ENCODE measurements around the gene ZNF77.
"Not testable (repeated sequence)": the region's sequence is repeated elsewhere in the genome, so short reads cannot be mapped to it uniquely, and the experiment has no call there.

The ZNF77 gene

GRCh38 chr19:2917275-2918184 lies 27.2 kb downstream of the ZNF77 start:
- DNase-seq (ENCODE audit: low read depth): no peak

GRCh38 chr19:2912306-2912705 lies 32.5 kb downstream of the ZNF77 start:
- DNase-seq (ENCODE audit: low read depth): no peak

GRCh38 chr19:2906631-2907195 lies 38.1 kb downstream of the ZNF77 start:
- no peak for DNase-seq (ENCODE audit: low read depth)

GRCh38 chr19:2905918-2906519 lies 38.8 kb downstream of the ZNF77 start:
- no peak for DNase-seq (ENCODE audit: low read depth)

- not testable (repeated sequence) for DNase-seq (ENCODE audit: low read depth)
These were observed 41.4 kb downstream of the ZNF77 start for GRCh38 chr19:2903326-2903725.

GRCh38 chr19:2902590-2903218 lies 42.1 kb downstream of the ZNF77 start:
- DNase-seq (ENCODE audit: low read depth): no peak

GRCh38 chr19:2900296-2901252 lies 44.2 kb downstream of the ZNF77 start, which contains the start of gene ZNF57:
Gene ZNF57, plus strand, starts transcription at chr19:2900928. Its CDS starts 118 bp downstream, at chr19:2901046.
- peak; percentile 98 for DNase-seq (ENCODE audit: low read depth)

- DNase-seq (ENCODE audit: low read depth): no peak
These were observed 48.1 kb downstream of the ZNF77 start for GRCh38 chr19:2896694-2897093.

GRCh38 chr19:2890531-2890930 lies 54.2 kb downstream of the ZNF77 start:
- not testable (repeated sequence) for DNase-seq (ENCODE audit: low read depth)

GRCh38 chr19:2888731-2889224 lies 56.0 kb downstream of the ZNF77 start:
- no peak for DNase-seq (ENCODE audit: low read depth)

GRCh38 chr19:2887391-2887914 lies 57.3 kb downstream of the ZNF77 start:
- peak; percentile 47 for DNase-seq (ENCODE audit: low read depth)

GRCh38 chr19:2885736-2886135 lies 59.0 kb downstream of the ZNF77 start:
- no peak for DNase-seq (ENCODE audit: low read depth)

- no peak for DNase-seq (ENCODE audit: low read depth)
These were observed 60.9 kb downstream of the ZNF77 start for GRCh38 chr19:2883686-2884439.

All from fibroblast of the conjunctiva (primary cell).